HepG2 (cell line): Measurements from ENCODE around the gene FAM118B. TPM values are rescaled to one million over a fixed set of nuclear protein-coding genes. Genes with fewer than 3 reads are reported as not detected.

Experiments used
- ATAC-seq: fragments of 200-7000 bp; cut with Tn5 transposase; 3 replicates; pipeline ENCODE4 v1.9.1; 2020; ENCODE audit warnings: mild to moderate bottlenecking, moderate library complexity
- BruUV-seq: library from RNA; stranded (reverse); fragments of 400-500 nt; replicated peaks from 2 replicates; lab custom pipeline; 2021; lab: Mats Ljungman, UMichigan
- CTCF ChIA-PET: fragments of 300-600 bp; formaldehyde crosslinking; extraction: SDS; loops from one replicate; lab custom pipeline; 2021; ENCODE audit warnings: low total read pairs, inconsistent platforms, low intra/inter-chr PET ratio; lab: Yijun Ruan, JAX
- POLR2A ChIA-PET: fragments of 350-600 bp; sonication (Branson Sonifier 250); formaldehyde crosslinking; loops from one replicate; lab custom pipeline; 2020; ENCODE audit warnings: antibody characterized with exemption, inconsistent platforms; lab: Yijun Ruan, JAX
- DNase-seq: peaks from one replicate; pipeline ENCODE4 v3.0.0-alpha.2; 2015; ENCODE audit warnings: low spot score
- FAIRE-seq: peaks from 3 replicates; lab custom pipeline; 2011; peaks lifted over from hg19 to GRCh38; lab: Jason Lieb, UNC
- H2AFZ ChIP-seq: one replicate; pipeline ENCODE4 v1.6.1; 2011; ENCODE audit warnings: low read length, inconsistent platforms
- H3K27ac ChIP-seq: fragments of 300-600 bp; 3 replicates; pipeline ENCODE4 v1.8.0; 2011; ENCODE audit warnings: mixed run types, mild to moderate bottlenecking, mixed read lengths, low read length, inconsistent platforms; ENCODE audit not compliant: insufficient read depth; ENCODE audit errors: extremely low read length
- H3K27me3 ChIP-seq, 2 experiments: fragments of 200-600 bp in 1 of 2; 2 replicates in 1 of 2; 3 replicates in 1 of 2; pipeline versions ENCODE4 v1.6.0 to v1.8.0; 2011; ENCODE audit warnings: low read length in 2 of 2, mild to moderate bottlenecking in 2 of 2, moderate library complexity in 2 of 2, inconsistent platforms in 1 of 2; ENCODE audit not compliant: insufficient read depth in 2 of 2, control insufficient read depth in 1 of 2
- H3K36me3 ChIP-seq, 2 experiments: fragments of 200-600 bp in 1 of 2; replicated peaks in 1 of 2; 2 replicates in 1 of 2; 3 replicates in 1 of 2; pipeline versions ENCODE4 v1.5.1 to v1.8.0; 2011; ENCODE audit warnings: low read length in 2 of 2, inconsistent platforms in 1 of 2; ENCODE audit not compliant: insufficient read depth in 2 of 2, control insufficient read depth in 1 of 2
- H3K4me1 ChIP-seq: 2 replicates; pipeline ENCODE4 v1.5.1; 2012; ENCODE audit warnings: low read length, inconsistent platforms; ENCODE audit not compliant: insufficient read depth
- H3K4me2 ChIP-seq: 2 replicates; pipeline ENCODE4 v1.6.0; 2011; ENCODE audit warnings: low read depth, low read length, inconsistent platforms
- H3K4me3 ChIP-seq, 3 experiments: fragments of 200-600 bp in 1 of 3; sonication (generic), shearing (Covaris generic) in 1 of 3; replicated peaks in 1 of 3; 2 replicates each; pipeline ENCODE4 v1.5.1; 2011 to 2016; ENCODE audit warnings: low read length in 3 of 3, inconsistent platforms in 2 of 3, low read depth in 2 of 3, mild to moderate bottlenecking in 2 of 3, control low read depth in 1 of 3, mixed read lengths in 1 of 3; ENCODE audit not compliant: insufficient read depth in 1 of 3
- H3K79me2 ChIP-seq: one replicate; pipeline ENCODE4 v1.6.1; 2011; ENCODE audit warnings: low read length, inconsistent platforms; ENCODE audit not compliant: insufficient read depth
- H3K9ac ChIP-seq: 2 replicates; pipeline ENCODE4 v1.6.0; 2011; ENCODE audit warnings: mild to moderate bottlenecking, low read depth, low read length, inconsistent platforms; ENCODE audit not compliant: insufficient read depth
- H3K9me3 ChIP-seq: 2 replicates; pipeline ENCODE4 v1.5.1; 2012; ENCODE audit warnings: mild to moderate bottlenecking, low read length
- H4K20me1 ChIP-seq: 2 replicates; pipeline ENCODE4 v1.6.0; 2011; ENCODE audit warnings: inconsistent platforms, mild to moderate bottlenecking, low read length, moderate library complexity; ENCODE audit not compliant: insufficient read depth
- ASH2L ChIP-seq: fragments of 300-600, 200-600 bp; sonication (generic); IDR thresholded peaks from 2 replicates; pipeline ENCODE4 v1.7.0; 2017; ENCODE audit warnings: low read depth, mild to moderate bottlenecking, moderate library complexity, mixed read lengths, low read length; ENCODE audit not compliant: insufficient read length
- ATRX ChIP-seq: sonication (generic); formaldehyde crosslinking; IDR thresholded peaks from 2 replicates; pipeline ENCODE4 v1.4.0; 2020; ENCODE audit warnings: missing genetic modification reagents, borderline replicate concordance
- FOXP1 ChIP-seq, 2 experiments: fragments of 450-650 bp in 1 of 2; IDR thresholded peaks; 2 replicates each; pipeline ENCODE4 v1.6.1; 2017 to 2018; ENCODE audit warnings: antibody characterized with exemption in 1 of 2
- GZF1 ChIP-seq: sonication (generic); formaldehyde crosslinking; IDR thresholded peaks from 2 replicates; pipeline ENCODE4 v1.5.1; 2020; ENCODE audit warnings: mild to moderate bottlenecking, missing genetic modification reagents
- KMT2A ChIP-seq: sonication (generic); formaldehyde crosslinking; IDR thresholded peaks from 2 replicates; pipeline ENCODE4 v1.4.0; 2020; ENCODE audit warnings: missing genetic modification reagents
- MYNN ChIP-seq: sonication (generic); formaldehyde crosslinking; IDR thresholded peaks from 2 replicates; pipeline ENCODE4 v1.4.0; 2020; ENCODE audit warnings: mild to moderate bottlenecking, low read depth, missing genetic modification reagents
- PTBP1 ChIP-seq: fragments of 200-400 bp; formaldehyde crosslinking; IDR thresholded peaks from 2 replicates; pipeline ENCODE4 v1.6.1; 2018; ENCODE audit warnings: low read length, low read depth; ENCODE audit not compliant: poor library complexity, severe bottlenecking
- RFXAP ChIP-seq: sonication (generic); formaldehyde crosslinking; IDR thresholded peaks from 2 replicates; pipeline ENCODE4 v1.4.0; 2020; ENCODE audit warnings: missing genetic modification reagents, borderline replicate concordance
- SIN3B ChIP-seq: fragments of 150-350 bp; IDR thresholded peaks from 2 replicates; pipeline ENCODE4 v1.6.1; 2014; ENCODE audit warnings: low read length
- TAF15 ChIP-seq: fragments of 200-400 bp; formaldehyde crosslinking; IDR thresholded peaks from one replicate; pipeline ENCODE4 v1.6.1; 2018; ENCODE audit warnings: mild to moderate bottlenecking, low read depth, low read length; ENCODE audit not compliant: poor library complexity, severe bottlenecking
- TBX2 ChIP-seq: sonication (generic); formaldehyde crosslinking; IDR thresholded peaks from 2 replicates; pipeline ENCODE4 v1.5.0; 2020; ENCODE audit warnings: missing genetic modification reagents, mild to moderate bottlenecking, borderline replicate concordance
- TRIM22 ChIP-seq: fragments of 450-650 bp; IDR thresholded peaks from 2 replicates; pipeline ENCODE4 v1.6.1; 2017
- TRIM24 ChIP-seq: sonication (generic); formaldehyde crosslinking; IDR thresholded peaks from 2 replicates; pipeline ENCODE4 v1.8.0; 2022; ENCODE audit warnings: mild to moderate bottlenecking, missing genetic modification reagents
- WIZ ChIP-seq: sonication (generic); formaldehyde crosslinking; IDR thresholded peaks from 2 replicates; pipeline ENCODE4 v1.5.1; 2020; ENCODE audit warnings: mild to moderate bottlenecking, missing genetic modification reagents
- ZFY ChIP-seq: sonication (generic); formaldehyde crosslinking; IDR thresholded peaks from 2 replicates; pipeline ENCODE4 v1.4.0; 2020; ENCODE audit warnings: missing genetic modification reagents
- ZNF160 ChIP-seq: sonication (generic); formaldehyde crosslinking; IDR thresholded peaks from 2 replicates; pipeline ENCODE4 v1.8.0; 2022; ENCODE audit warnings: mild to moderate bottlenecking, inconsistent platforms, missing genetic modification reagents
- ZNF34 ChIP-seq: sonication (generic); formaldehyde crosslinking; IDR thresholded peaks from 2 replicates; pipeline ENCODE4 v1.4.0; 2020; ENCODE audit warnings: mild to moderate bottlenecking, missing genetic modification reagents, borderline replicate concordance
- ZNF550 ChIP-seq: sonication (generic); formaldehyde crosslinking; IDR thresholded peaks from 2 replicates; pipeline ENCODE4 v1.4.0; 2020; ENCODE audit warnings: mild to moderate bottlenecking, missing genetic modification reagents, borderline replicate concordance
- ZNF790 ChIP-seq: sonication (generic); formaldehyde crosslinking; IDR thresholded peaks from 2 replicates; pipeline ENCODE4 v1.8.0; 2022; ENCODE audit warnings: missing genetic modification reagents, mild to moderate bottlenecking, borderline replicate concordance
- ZNF883 ChIP-seq: sonication (generic); formaldehyde crosslinking; IDR thresholded peaks from 2 replicates; pipeline ENCODE4 v1.5.1; 2020; ENCODE audit warnings: mild to moderate bottlenecking, missing genetic modification reagents; ENCODE audit errors: not compliant biosample characterization
- WGBS: methylation state at CpG from one replicate; pipeline ENCODE4 v1.1.6; 2017; ENCODE audit warnings: low lambda C conversion rate; 5-methylcytosine and 5-hydroxymethylcytosine counted together
- in situ Hi-C: cut with HindIII; loops from 2 replicates; pipeline ENCODE4 v1.10.0; 2017; ENCODE audit warnings: low pct_unique_long_range_greater_than_20kb; ENCODE audit not compliant: extremely low pct_ligation_motif_present
- intact Hi-C: fragments of 100-400 bp; cut with micrococcal nuclease; formaldehyde crosslinking; loops from one replicate; pipeline ENCODE4 v1.10.0; 2022; ENCODE audit not compliant: unreplicated experiment
- polyA plus RNA-seq, 8 experiments: library from polyadenylated mRNA; depleted of rRNA in 3 of 8; stranded (reverse) in 7 of 8; unstranded in 1 of 8; fragments of >200 nt; fragmentation: Illumina TruSeq in 4 of 8; extraction: Trizol in 4 of 8; gene quantifications; 2 replicates each; pipeline versions ENCODE4 v1.2.1 to v1.2.3, GENCODE V29; 2011 to 2016; ENCODE audit warnings: low read depth in 4 of 8, missing spikeins in 1 of 8, mixed read lengths in 1 of 8; ENCODE audit not compliant: insufficient read depth in 1 of 8
- total RNA-seq, 5 experiments: library from RNA; depleted of rRNA; stranded (reverse); fragments of >200 nt; fragmentation: Illumina TruSeq; extraction: Trizol; gene quantifications; 2 replicates each; pipeline ENCODE4 v1.2.3, GENCODE V29; 2016; ENCODE audit warnings: low read depth in 1 of 5

FAM118B gene
- total and polyA plus RNA-seq, 2 of the 13 experiments (the other 11 are each of a cell fraction or from before 2014, with no cell fraction given): 10.2 to 25.7 TPM

- intact Hi-C loops: no loop called here
- TF ChIP-seq ZNF160 (CRISPR knock-in tag): no peak
- no peak for TF ChIP-seq TBX2 (CRISPR knock-in tag)
- no peak for TF ChIP-seq ASH2L
- TF ChIP-seq GZF1: no peak
- no peak for TF ChIP-seq RFXAP (CRISPR knock-in tag)
- TF ChIP-seq TRIM22: no peak
- no peak for TF ChIP-seq WIZ (CRISPR knock-in tag)
- no peak for TF ChIP-seq TRIM24 (CRISPR knock-in tag)
- TF ChIP-seq SIN3B: no peak
- no peak for TF ChIP-seq KMT2A (CRISPR knock-in tag)
- TF ChIP-seq PTBP1: no peak
- no peak for TF ChIP-seq ATRX (CRISPR knock-in tag)
- no peak for TF ChIP-seq FOXP1 (IDR thresholded peaks at IDR 0.05)
- TF ChIP-seq FOXP1 (CRISPR knock-in tag; IDR thresholded peaks at IDR 0.05): no peak
- no peak for TF ChIP-seq ZNF550 (CRISPR knock-in tag)
- no peak for TF ChIP-seq ZNF883 (CRISPR knock-in tag)
- TF ChIP-seq ZNF790: no peak
- TF ChIP-seq TAF15: no peak
- TF ChIP-seq ZFY (CRISPR knock-in tag): no peak
- no peak for TF ChIP-seq ZNF34 (CRISPR knock-in tag)
- no peak for TF ChIP-seq MYNN
- POLR2A ChIA-PET: interaction anchor here (1.0 kb wide), 1 partner anchor 21 kb away, joined by 3 read pairs; no protein-coding TSS in a partner anchor
Measured at GRCh38 chr11:126166413-126166812, 45.2 kb upstream of the FAM118B start.

More at GRCh38 chr11:126166413-126166812, 45.2 kb upstream of the FAM118B start:
- Histone ChIP-seq H3K27ac (no peak overlapping the region), H3K4me1 (peaks cover 63% of the 10 kb centered on the region), H4K20me1 (no peaks in the 10 kb centered on the region), H3K9ac (no peak overlapping the region), H3K36me3 (no peaks in the 10 kb centered on the region), H3K4me3 (no peak overlapping the region), H3K79me2 (no peaks in the 10 kb centered on the region), H3K9me3 (no peaks in the 10 kb centered on the region), H3K27me3 (peaks cover 0 to 1% of the 10 kb centered on the region in 2 experiments; a peak in 1 of 5 replicates), H3K4me2 (no peak overlapping the region), H2AFZ (no peak overlapping the region)
- FAIRE-seq (no peak), DNase-seq (no peak), ATAC-seq (no peak)
- no TSS peak for BruUV-seq
- WGBS: 81% methylated on average over 3 of the region's 3 CpGs
- CTCF ChIA-PET: no interaction called here
- in situ Hi-C loops: no loop called here
